GM12874 (cell line): ENCODE results near the gene SLC25A14.
A peak's percentile ranks its signal among the peaks of the same experiment; 100 is the strongest.

ENCODE experiments used
- TF ChIP-seq, protein P1 (sequence below): IDR thresholded peaks from 2 replicates; pipeline ENCODE4 v1.5.1; 2011; ENCODE audit warnings: low read depth, mild to moderate bottlenecking, control low read depth, low read length, moderate library complexity; ENCODE audit not compliant: insufficient read depth

SLC25A14 gene

DNA sequence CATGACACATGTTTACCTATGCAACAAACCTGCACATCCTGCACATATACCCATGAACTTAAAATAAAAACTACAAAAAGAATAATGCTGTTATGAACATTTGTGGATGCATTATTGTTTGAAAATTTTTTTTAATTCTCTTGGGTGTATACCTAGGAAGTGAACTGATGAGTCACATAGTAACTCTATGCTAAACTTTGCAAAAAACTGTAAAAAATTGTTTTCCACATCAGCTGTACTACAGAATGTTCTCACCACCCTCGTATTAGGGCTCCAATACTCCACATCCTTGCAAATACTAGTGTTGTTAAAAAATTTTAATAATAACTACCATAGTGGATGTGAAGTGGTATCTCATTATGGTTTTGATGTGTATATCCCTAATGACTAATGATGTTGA is 37.7 kb upstream of the SLC25A14 start:
- TF ChIP-seq, protein P1, sequence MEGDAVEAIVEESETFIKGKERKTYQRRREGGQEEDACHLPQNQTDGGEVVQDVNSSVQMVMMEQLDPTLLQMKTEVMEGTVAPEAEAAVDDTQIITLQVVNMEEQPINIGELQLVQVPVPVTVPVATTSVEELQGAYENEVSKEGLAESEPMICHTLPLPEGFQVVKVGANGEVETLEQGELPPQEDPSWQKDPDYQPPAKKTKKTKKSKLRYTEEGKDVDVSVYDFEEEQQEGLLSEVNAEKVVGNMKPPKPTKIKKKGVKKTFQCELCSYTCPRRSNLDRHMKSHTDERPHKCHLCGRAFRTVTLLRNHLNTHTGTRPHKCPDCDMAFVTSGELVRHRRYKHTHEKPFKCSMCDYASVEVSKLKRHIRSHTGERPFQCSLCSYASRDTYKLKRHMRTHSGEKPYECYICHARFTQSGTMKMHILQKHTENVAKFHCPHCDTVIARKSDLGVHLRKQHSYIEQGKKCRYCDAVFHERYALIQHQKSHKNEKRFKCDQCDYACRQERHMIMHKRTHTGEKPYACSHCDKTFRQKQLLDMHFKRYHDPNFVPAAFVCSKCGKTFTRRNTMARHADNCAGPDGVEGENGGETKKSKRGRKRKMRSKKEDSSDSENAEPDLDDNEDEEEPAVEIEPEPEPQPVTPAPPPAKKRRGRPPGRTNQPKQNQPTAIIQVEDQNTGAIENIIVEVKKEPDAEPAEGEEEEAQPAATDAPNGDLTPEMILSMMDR, result no peak

GRCh38 chrX:130304587-130305368 is 34.9 kb upstream of the SLC25A14 start:
- TF ChIP-seq, protein P1, result no peak

DNA sequence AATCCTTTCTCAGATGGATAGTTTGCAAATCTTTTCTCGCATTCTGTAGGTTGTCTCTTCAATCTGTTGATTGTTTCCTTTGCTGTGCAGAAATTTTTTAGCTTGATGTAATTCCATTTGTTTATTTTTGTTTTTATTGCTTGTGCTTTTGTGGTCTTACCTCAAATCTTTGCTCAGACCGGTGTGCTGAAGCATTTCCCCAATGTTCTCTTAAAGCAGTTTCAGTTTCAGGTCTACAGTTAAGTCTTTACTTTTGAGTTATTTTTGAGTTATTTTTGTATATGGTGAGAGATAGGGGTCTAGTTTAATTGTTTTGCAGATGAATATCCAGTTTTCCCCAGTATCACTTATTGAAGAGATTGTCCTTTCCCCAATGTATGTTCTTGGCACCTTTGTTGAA is 18.2 kb upstream of the SLC25A14 start:
- TF ChIP-seq, protein P1, result no peak

- TF ChIP-seq, protein P1, result no peak
These were observed 9.6 kb upstream of the SLC25A14 start for GRCh38 chrX:130330146-130330545.

- TF ChIP-seq, protein P1, result peak; percentile 62
These were observed 9.0 kb upstream of the SLC25A14 start for GRCh38 chrX:130330706-130331105.

GRCh38 chrX:130336531-130336930 is 3.2 kb upstream of the SLC25A14 start:
- TF ChIP-seq, protein P1, result no peak

DNA sequence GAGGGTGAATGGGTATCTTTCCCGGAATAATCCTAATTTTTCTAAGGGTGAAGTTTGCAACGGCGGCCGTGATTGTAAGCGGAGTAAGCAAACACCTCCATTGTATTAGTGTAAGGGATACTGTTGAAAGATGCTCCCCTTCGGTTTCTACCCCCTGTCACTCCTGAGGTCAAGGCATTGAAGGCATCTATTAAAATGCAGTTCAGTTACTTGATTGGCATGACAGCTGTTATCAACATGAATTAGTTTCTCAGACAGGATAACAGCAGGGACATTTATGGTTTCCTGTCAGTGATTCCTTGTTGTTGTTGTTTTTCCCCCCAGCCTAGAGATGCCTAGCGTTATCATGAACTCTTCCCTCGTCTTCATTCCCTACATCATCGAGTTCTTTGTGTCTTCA is 552 bp downstream of the SLC25A14 start:
- TF ChIP-seq, protein P1, result no peak
